ENCODE measurements around the gene TTYH2. TPM values are rescaled to one million over a fixed set of nuclear protein-coding genes. Genes with fewer than 3 reads are reported as not detected.

TTYH2 gene, protein sequence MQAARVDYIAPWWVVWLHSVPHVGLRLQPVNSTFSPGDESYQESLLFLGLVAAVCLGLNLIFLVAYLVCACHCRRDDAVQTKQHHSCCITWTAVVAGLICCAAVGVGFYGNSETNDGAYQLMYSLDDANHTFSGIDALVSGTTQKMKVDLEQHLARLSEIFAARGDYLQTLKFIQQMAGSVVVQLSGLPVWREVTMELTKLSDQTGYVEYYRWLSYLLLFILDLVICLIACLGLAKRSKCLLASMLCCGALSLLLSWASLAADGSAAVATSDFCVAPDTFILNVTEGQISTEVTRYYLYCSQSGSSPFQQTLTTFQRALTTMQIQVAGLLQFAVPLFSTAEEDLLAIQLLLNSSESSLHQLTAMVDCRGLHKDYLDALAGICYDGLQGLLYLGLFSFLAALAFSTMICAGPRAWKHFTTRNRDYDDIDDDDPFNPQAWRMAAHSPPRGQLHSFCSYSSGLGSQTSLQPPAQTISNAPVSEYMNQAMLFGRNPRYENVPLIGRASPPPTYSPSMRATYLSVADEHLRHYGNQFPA
- total RNA-seq, result 1.2 and 1.7 TPM in 2 replicates

DNA sequence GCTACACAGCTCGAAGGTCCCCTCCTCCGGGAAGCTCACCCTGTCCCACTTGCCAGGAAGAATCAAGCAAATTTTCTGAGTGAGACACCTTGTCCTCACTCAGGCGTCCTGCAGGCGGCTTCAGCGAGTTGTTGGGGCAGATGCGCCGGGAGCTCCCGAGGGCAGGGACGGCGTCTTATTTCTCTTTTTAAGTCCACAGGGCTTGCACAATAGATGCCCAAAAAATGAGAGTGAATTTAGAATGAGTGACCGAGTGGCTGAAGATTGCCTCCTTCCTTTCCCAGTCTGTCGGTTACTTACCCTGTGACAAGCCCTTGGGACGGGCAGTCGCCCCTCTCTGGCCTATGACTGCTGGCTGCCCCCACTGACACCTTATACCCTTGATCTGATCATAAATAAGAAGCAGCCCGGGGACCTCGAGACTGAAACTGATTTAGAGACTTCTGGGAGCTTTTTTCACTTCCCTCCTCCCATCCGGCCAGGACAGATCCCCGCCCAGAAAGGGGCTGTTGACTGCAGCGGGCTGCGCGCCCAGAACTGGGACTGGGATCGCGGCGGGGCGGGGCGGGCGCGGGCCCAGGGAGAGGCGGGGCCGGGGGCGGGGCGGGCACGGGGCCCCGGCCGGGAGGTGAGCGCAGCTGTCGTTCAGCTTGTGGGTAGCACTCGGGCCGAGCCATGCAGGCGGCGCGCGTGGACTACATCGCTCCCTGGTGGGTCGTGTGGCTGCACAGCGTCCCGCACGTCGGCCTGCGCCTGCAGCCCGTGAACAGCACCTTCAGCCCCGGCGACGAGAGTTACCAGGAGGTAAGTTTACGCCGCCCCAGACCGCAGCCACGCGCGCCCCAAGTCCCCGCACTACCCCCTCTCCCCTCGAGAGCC is at the start of gene TTYH2:
TTYH2 (plus strand) TSS at position 659 of the 879 bp plus-strand sequence; CDS start at position 676, 17 bp downstream.

DNA sequence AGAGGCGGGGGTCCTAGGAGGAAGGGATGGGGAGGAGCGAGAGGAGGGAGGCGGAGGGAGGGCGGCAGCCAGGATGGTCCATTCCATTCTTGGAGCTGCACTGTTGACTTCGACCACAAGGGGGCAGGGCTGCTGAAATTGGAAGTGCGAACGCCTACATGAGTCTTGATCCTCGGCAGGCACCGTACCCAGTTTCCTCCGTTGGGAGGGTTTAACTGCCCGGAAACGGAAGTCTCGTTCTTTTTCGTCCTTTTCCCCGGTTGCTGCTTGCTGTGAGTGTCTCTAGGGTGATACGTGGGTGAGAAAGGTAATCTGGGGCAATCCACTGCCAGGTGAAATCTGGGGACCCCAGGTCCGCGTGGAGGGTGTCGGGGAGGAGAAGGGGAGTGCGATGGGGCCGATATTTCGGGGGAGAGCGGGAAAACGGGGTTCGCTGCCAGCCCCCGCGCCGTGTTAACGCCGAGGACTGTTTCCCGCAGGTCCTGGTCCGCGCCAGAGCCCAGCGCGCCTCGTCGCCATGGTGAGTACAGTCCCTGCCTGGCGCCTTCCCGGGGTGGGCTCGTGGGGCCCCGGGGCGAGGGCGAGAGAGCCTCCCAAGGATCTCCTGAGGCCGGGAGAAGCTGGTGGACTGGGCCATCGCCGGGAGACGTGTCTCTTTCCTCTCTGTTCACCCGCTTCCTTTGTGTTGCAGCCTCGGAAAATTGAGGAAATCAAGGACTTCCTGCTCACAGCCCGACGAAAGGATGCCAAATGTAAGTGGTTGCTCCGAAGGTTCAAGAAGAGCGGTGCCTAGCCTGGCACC is 9.7 kb upstream of the TTYH2 start, which contains the start of gene RPL38:
RPL38 (plus strand) TSS at position 240 of the 802 bp plus-strand sequence; CDS start at position 518, 278 bp downstream.

GRCh38 chr17:74274060-74274708 is 60.8 kb downstream of the TTYH2 start, which contains the start of gene DNAI2:
Gene DNAI2 (plus strand): TSS chr17:74274234. CDS start chr17:74281818, 7,584 bp downstream.

Other genes with a start within 250 kb of the TTYH2 start
- gene RPL38, start 9.9 kb upstream of the TTYH2 start, total RNA-seq, result 665 and 1,270 TPM in 2 replicates
- gene DNAI2, start 60.7 kb downstream of the TTYH2 start, total RNA-seq, result not detected in 2 replicates
- under 0.01 TPM in 1 of 2 replicates, not detected in the other for gene KIF19, start 112.7 kb downstream of the TTYH2 start, total RNA-seq
- not detected in 2 replicates for gene BTBD17, start 148.3 kb downstream of the TTYH2 start, total RNA-seq
- not detected in 2 replicates for gene GPR142, start 153.9 kb downstream of the TTYH2 start, total RNA-seq
- gene GPRC5C, start 218.5 kb downstream of the TTYH2 start, total RNA-seq, result 11.7 and 19.5 TPM in 2 replicates

Data from airway epithelial cell (primary cell).